ENCODE results near the gene AREG.
A peak's percentile ranks its signal among the peaks of the same experiment; 100 is the strongest.

AREG gene

GRCh38 chr4:74450298-74450683 lies 5.4 kb downstream of the AREG start:
- no peak overlapping the region for H3K9ac ChIP-seq (ENCODE audit: low read length)
- H3K36me3 ChIP-seq (ENCODE audit: control insufficient read depth in 1 of 2, insufficient read depth in 2 of 2, low read length in 2 of 2): no peaks in the 10 kb centered on the region
- H3K9me3 ChIP-seq (ENCODE audit: insufficient read depth, low read depth, low read length): no peaks in the 10 kb centered on the region
- no peaks in the 10 kb centered on the region for H3K4me1 ChIP-seq (ENCODE audit: control insufficient read depth in 1 of 2, insufficient read depth in 2 of 2, low read length in 2 of 2)
- no peaks in the 10 kb centered on the region for H3K79me2 ChIP-seq (ENCODE audit: control insufficient read depth, insufficient read depth, low read length, poor library complexity)
- no peak overlapping the region for H4K12ac ChIP-seq (ENCODE audit: low read depth, low read length)
- H2AK5ac ChIP-seq (ENCODE audit: low read length): no peak overlapping the region
- no CpG with 5 or more reads among the region's 4 CpGs for WGBS (ENCODE audit: extremely low coverage, insufficient coverage, insufficient read length)
- no peak overlapping the region for H3K18ac ChIP-seq (ENCODE audit: low read length)
- H3K14ac ChIP-seq (ENCODE audit: low read length): no peak overlapping the region
- H2BK5ac ChIP-seq (ENCODE audit: low read depth, low read length, poor library complexity): no peak overlapping the region
- no peak overlapping the region for H4K91ac ChIP-seq (ENCODE audit: low read depth, low read length)
- no peak overlapping the region for H3K23ac ChIP-seq (ENCODE audit: low read length)
- no peaks in the 10 kb centered on the region for H3K79me1 ChIP-seq (ENCODE audit: low read length)
- H2AFZ ChIP-seq (ENCODE audit: insufficient read depth, low read length, poor library complexity): no peak overlapping the region
- no peak overlapping the region for H2BK12ac ChIP-seq (ENCODE audit: low read length)
- H3K4me3 ChIP-seq (ENCODE audit: low read depth, low read length): no peak overlapping the region
- no peak overlapping the region for H3K27ac ChIP-seq (ENCODE audit: low read depth, low read length)
- H4K8ac ChIP-seq (ENCODE audit: low read depth, low read length): no peak overlapping the region
- H3K4ac ChIP-seq (ENCODE audit: low read depth, low read length): no peak overlapping the region
- H3K27me3 ChIP-seq (ENCODE audit: insufficient read depth, low read length): no peaks in the 10 kb centered on the region
- H2BK120ac ChIP-seq (ENCODE audit: insufficient read depth, low read length, poor library complexity): no peak overlapping the region
- no peak for DNase-seq
- no peak overlapping the region for H3K4me2 ChIP-seq (ENCODE audit: low read length)

- no peak overlapping the region for H3K4me2 ChIP-seq (ENCODE audit: low read length)
- H3K9ac ChIP-seq (ENCODE audit: low read length): no peak overlapping the region
- no peaks in the 10 kb centered on the region for H3K27me3 ChIP-seq (ENCODE audit: insufficient read depth, low read length)
- no peak overlapping the region for H2AK5ac ChIP-seq (ENCODE audit: low read length)
- H3K18ac ChIP-seq (ENCODE audit: low read length): no peak overlapping the region
- H2BK5ac ChIP-seq (ENCODE audit: low read depth, low read length, poor library complexity): no peak overlapping the region
- H3K27ac ChIP-seq (ENCODE audit: low read depth, low read length): no peak overlapping the region
- H3K9me3 ChIP-seq (ENCODE audit: insufficient read depth, low read depth, low read length): no peaks in the 10 kb centered on the region
- H3K79me2 ChIP-seq (ENCODE audit: control insufficient read depth, insufficient read depth, low read length, poor library complexity): no peaks in the 10 kb centered on the region
- H4K91ac ChIP-seq (ENCODE audit: low read depth, low read length): no peak overlapping the region
- H3K4ac ChIP-seq (ENCODE audit: low read depth, low read length): no peak overlapping the region
- H2BK12ac ChIP-seq (ENCODE audit: low read length): no peak overlapping the region
- H2BK120ac ChIP-seq (ENCODE audit: insufficient read depth, low read length, poor library complexity): no peak overlapping the region
- H3K4me3 ChIP-seq (ENCODE audit: low read depth, low read length): no peak overlapping the region
- peak in 1 of 2 donors; percentile 24 for DNase-seq
- H3K14ac ChIP-seq (ENCODE audit: low read length): no peak overlapping the region
- no peak overlapping the region for H2AFZ ChIP-seq (ENCODE audit: insufficient read depth, low read length, poor library complexity)
- no peak overlapping the region for H4K12ac ChIP-seq (ENCODE audit: low read depth, low read length)
- H3K23ac ChIP-seq (ENCODE audit: low read length): no peak overlapping the region
- no peak overlapping the region for H4K8ac ChIP-seq (ENCODE audit: low read depth, low read length)
- WGBS (ENCODE audit: extremely low coverage, insufficient coverage, insufficient read length): no CpG with 5 or more reads among the region's 1 CpG
- H3K4me1 ChIP-seq (ENCODE audit: control insufficient read depth in 1 of 2, insufficient read depth in 2 of 2, low read length in 2 of 2): no peaks in the 10 kb centered on the region
- no peaks in the 10 kb centered on the region for H3K36me3 ChIP-seq (ENCODE audit: control insufficient read depth in 1 of 2, insufficient read depth in 2 of 2, low read length in 2 of 2)
- no peaks in the 10 kb centered on the region for H3K79me1 ChIP-seq (ENCODE audit: low read length)
These were observed 6.3 kb downstream of the AREG start for GRCh38 chr4:74451214-74451661.

- no peak overlapping the region for H3K4ac ChIP-seq (ENCODE audit: low read depth, low read length)
- H3K9ac ChIP-seq (ENCODE audit: low read length): no peak overlapping the region
- H4K8ac ChIP-seq (ENCODE audit: low read depth, low read length): no peak overlapping the region
- no peak overlapping the region for H2BK5ac ChIP-seq (ENCODE audit: low read depth, low read length, poor library complexity)
- no peaks in the 10 kb centered on the region for H3K4me1 ChIP-seq (ENCODE audit: control insufficient read depth in 1 of 2, insufficient read depth in 2 of 2, low read length in 2 of 2)
- no peak overlapping the region for H3K18ac ChIP-seq (ENCODE audit: low read length)
- no peak for DNase-seq
- no peak overlapping the region for H4K91ac ChIP-seq (ENCODE audit: low read depth, low read length)
- H3K27me3 ChIP-seq (ENCODE audit: insufficient read depth, low read length): no peaks in the 10 kb centered on the region
- no peak overlapping the region for H2AK5ac ChIP-seq (ENCODE audit: low read length)
- no peaks in the 10 kb centered on the region for H3K9me3 ChIP-seq (ENCODE audit: insufficient read depth, low read depth, low read length)
- no peak overlapping the region for H3K23ac ChIP-seq (ENCODE audit: low read length)
- no peak overlapping the region for H2BK120ac ChIP-seq (ENCODE audit: insufficient read depth, low read length, poor library complexity)
- H3K79me1 ChIP-seq (ENCODE audit: low read length): no peaks in the 10 kb centered on the region
- no peak overlapping the region for H3K27ac ChIP-seq (ENCODE audit: low read depth, low read length)
- 100% methylated on average over 2 of the region's 5 CpGs for WGBS (ENCODE audit: extremely low coverage, insufficient coverage, insufficient read length)
- no peak overlapping the region for H3K14ac ChIP-seq (ENCODE audit: low read length)
- no peak overlapping the region for H2BK12ac ChIP-seq (ENCODE audit: low read length)
- no peak overlapping the region for H3K4me3 ChIP-seq (ENCODE audit: low read depth, low read length)
- H3K36me3 ChIP-seq (ENCODE audit: control insufficient read depth in 1 of 2, insufficient read depth in 2 of 2, low read length in 2 of 2): no peaks in the 10 kb centered on the region
- no peak overlapping the region for H4K12ac ChIP-seq (ENCODE audit: low read depth, low read length)
- no peaks in the 10 kb centered on the region for H3K79me2 ChIP-seq (ENCODE audit: control insufficient read depth, insufficient read depth, low read length, poor library complexity)
- no peak overlapping the region for H3K4me2 ChIP-seq (ENCODE audit: low read length)
- no peak overlapping the region for H2AFZ ChIP-seq (ENCODE audit: insufficient read depth, low read length, poor library complexity)
These were observed 8.2 kb downstream of the AREG start for GRCh38 chr4:74453037-74453635.

- H2BK5ac ChIP-seq (ENCODE audit: low read depth, low read length, poor library complexity): no peak overlapping the region
- no peak overlapping the region for H3K4me3 ChIP-seq (ENCODE audit: low read depth, low read length)
- H3K9me3 ChIP-seq (ENCODE audit: insufficient read depth, low read depth, low read length): no peaks in the 10 kb centered on the region
- H2AK5ac ChIP-seq (ENCODE audit: low read length): no peak overlapping the region
- no CpG with 5 or more reads among the region's 6 CpGs for WGBS (ENCODE audit: extremely low coverage, insufficient coverage, insufficient read length)
- H4K8ac ChIP-seq (ENCODE audit: low read depth, low read length): no peak overlapping the region
- DNase-seq: no peak
- no peak overlapping the region for H2BK120ac ChIP-seq (ENCODE audit: insufficient read depth, low read length, poor library complexity)
- H3K9ac ChIP-seq (ENCODE audit: low read length): no peak overlapping the region
- no peak overlapping the region for H2AFZ ChIP-seq (ENCODE audit: insufficient read depth, low read length, poor library complexity)
- no peak overlapping the region for H4K12ac ChIP-seq (ENCODE audit: low read depth, low read length)
- no peak overlapping the region for H3K23ac ChIP-seq (ENCODE audit: low read length)
- no peak overlapping the region for H3K4me2 ChIP-seq (ENCODE audit: low read length)
- no peaks in the 10 kb centered on the region for H3K79me1 ChIP-seq (ENCODE audit: low read length)
- no peaks in the 10 kb centered on the region for H3K4me1 ChIP-seq (ENCODE audit: control insufficient read depth in 1 of 2, insufficient read depth in 2 of 2, low read length in 2 of 2)
- no peaks in the 10 kb centered on the region for H3K79me2 ChIP-seq (ENCODE audit: control insufficient read depth, insufficient read depth, low read length, poor library complexity)
- H3K36me3 ChIP-seq (ENCODE audit: control insufficient read depth in 1 of 2, insufficient read depth in 2 of 2, low read length in 2 of 2): no peaks in the 10 kb centered on the region
- no peak overlapping the region for H3K4ac ChIP-seq (ENCODE audit: low read depth, low read length)
- no peak overlapping the region for H2BK12ac ChIP-seq (ENCODE audit: low read length)
- no peak overlapping the region for H4K91ac ChIP-seq (ENCODE audit: low read depth, low read length)
- no peak overlapping the region for H3K18ac ChIP-seq (ENCODE audit: low read length)
- H3K14ac ChIP-seq (ENCODE audit: low read length): no peak overlapping the region
- H3K27ac ChIP-seq (ENCODE audit: low read depth, low read length): no peak overlapping the region
- no peaks in the 10 kb centered on the region for H3K27me3 ChIP-seq (ENCODE audit: insufficient read depth, low read length)
These were observed 9.2 kb downstream of the AREG start for GRCh38 chr4:74453829-74454742.

Measured in trophoblast cell (in vitro differentiated cells and primary cell).